ENCODE data around the gene PHKB. TPM values are rescaled to one million over a fixed set of nuclear protein-coding genes. Genes with fewer than 3 reads are reported as not detected.

The PHKB gene
- total RNA-seq, 1 donor from 2014 or later = 14.6 TPM

- no peaks in the 10 kb centered on the region for H3K27me3 ChIP-seq
Observed at GRCh38 chr16:47499700-47500264, 38.7 kb downstream of the PHKB start.

DNA sequence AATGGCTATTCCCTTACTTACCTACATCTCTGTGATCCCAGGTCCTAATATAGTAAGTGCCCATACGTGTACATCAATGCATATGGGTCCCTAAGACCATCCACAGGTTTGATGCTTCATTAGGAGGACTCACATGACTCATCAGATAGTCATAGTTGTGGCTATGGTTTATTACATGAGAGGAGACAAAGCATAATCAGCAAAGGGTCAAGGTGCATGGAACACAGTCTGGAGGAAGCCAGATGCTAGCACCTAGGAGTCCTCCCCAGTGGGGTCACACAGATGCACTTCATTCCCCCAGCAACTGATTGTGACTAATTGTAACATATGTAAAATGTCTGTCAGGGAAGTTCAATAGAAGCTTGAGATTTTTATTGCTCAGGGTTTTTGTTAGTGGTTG is 42.8 kb downstream of the PHKB start:
- Histone ChIP-seq H3K27me3 (no peaks in the 10 kb centered on the region), H3K27ac (no peak overlapping the region), H3K9me3 (no peaks in the 10 kb centered on the region), H3K36me3 (peaks cover 44 to 54% of the 10 kb centered on the region in 2 donors), H3K4me1 (no peaks in the 10 kb centered on the region), H3K4me3 (no peak overlapping the region)
- TF ChIP-seq, protein P1, sequence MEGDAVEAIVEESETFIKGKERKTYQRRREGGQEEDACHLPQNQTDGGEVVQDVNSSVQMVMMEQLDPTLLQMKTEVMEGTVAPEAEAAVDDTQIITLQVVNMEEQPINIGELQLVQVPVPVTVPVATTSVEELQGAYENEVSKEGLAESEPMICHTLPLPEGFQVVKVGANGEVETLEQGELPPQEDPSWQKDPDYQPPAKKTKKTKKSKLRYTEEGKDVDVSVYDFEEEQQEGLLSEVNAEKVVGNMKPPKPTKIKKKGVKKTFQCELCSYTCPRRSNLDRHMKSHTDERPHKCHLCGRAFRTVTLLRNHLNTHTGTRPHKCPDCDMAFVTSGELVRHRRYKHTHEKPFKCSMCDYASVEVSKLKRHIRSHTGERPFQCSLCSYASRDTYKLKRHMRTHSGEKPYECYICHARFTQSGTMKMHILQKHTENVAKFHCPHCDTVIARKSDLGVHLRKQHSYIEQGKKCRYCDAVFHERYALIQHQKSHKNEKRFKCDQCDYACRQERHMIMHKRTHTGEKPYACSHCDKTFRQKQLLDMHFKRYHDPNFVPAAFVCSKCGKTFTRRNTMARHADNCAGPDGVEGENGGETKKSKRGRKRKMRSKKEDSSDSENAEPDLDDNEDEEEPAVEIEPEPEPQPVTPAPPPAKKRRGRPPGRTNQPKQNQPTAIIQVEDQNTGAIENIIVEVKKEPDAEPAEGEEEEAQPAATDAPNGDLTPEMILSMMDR (IDR thresholded peaks at IDR 0.05) = no peak
- DNase-seq (ENCODE audit: low spot score in 2 of 2) = no peak
- intact Hi-C loops (cut with DNase I) = no loop called here

More at GRCh38 chr16:47499700-47500264, 38.7 kb downstream of the PHKB start:
- no peaks in the 10 kb centered on the region for H3K4me1 ChIP-seq
- no peak overlapping the region for H3K27ac ChIP-seq
- no peaks in the 10 kb centered on the region for H3K9me3 ChIP-seq
- TF ChIP-seq, protein P1 (IDR thresholded peaks at IDR 0.05) = no peak
- DNase-seq (ENCODE audit: low spot score in 2 of 2) = no peak
- intact Hi-C loops (cut with DNase I) = no loop called here
- peaks cover 42 to 45% of the 10 kb centered on the region in 2 donors for H3K36me3 ChIP-seq
- H3K4me3 ChIP-seq = no peak overlapping the region

GRCh38 chr16:47504599-47504998 is 43.5 kb downstream of the PHKB start:
- no peaks in the 10 kb centered on the region for H3K27me3 ChIP-seq
- no peak for DNase-seq (ENCODE audit: low spot score in 2 of 2)
- peaks cover 43 to 49% of the 10 kb centered on the region in 2 donors for H3K36me3 ChIP-seq
- no peaks in the 10 kb centered on the region for H3K9me3 ChIP-seq
- no peak overlapping the region for H3K27ac ChIP-seq
- TF ChIP-seq, protein P1 (IDR thresholded peaks at IDR 0.05) = no peak
- no peak overlapping the region for H3K4me3 ChIP-seq
- intact Hi-C loops (cut with DNase I) = no loop called here
- no peaks in the 10 kb centered on the region for H3K4me1 ChIP-seq

- intact Hi-C loops (cut with DNase I) = no loop called here
- TF ChIP-seq, protein P1 (IDR thresholded peaks at IDR 0.05) = no peak
Observed at GRCh38 chr16:47506800-47507199, 45.7 kb downstream of the PHKB start.

DNA sequence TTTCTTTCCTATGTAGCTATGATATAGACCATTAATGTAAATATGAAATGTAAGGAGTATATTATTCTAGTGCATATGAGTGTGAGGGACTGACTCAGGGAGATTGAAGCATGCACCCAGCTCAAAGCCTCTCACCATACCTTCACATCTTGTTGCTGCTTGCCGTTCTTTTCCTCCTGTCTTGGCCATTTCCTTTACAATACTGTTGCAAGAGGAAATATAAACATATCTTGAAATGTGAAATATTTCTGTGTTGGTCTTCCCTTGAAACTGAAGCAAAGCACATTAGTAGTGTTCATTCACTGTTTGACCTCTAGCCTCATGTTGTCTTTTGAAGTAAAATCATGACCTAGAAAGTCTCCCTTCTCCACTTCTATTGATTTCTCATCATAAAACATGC is 46.6 kb downstream of the PHKB start:
- intact Hi-C loops (cut with DNase I) = no loop called here
- Histone ChIP-seq H3K4me3 (no peak overlapping the region), H3K9me3 (no peaks in the 10 kb centered on the region), H3K4me1 (no peaks in the 10 kb centered on the region), H3K27ac (no peak overlapping the region), H3K36me3 (peaks cover 34 to 53% of the 10 kb centered on the region in 2 donors), H3K27me3 (no peaks in the 10 kb centered on the region)
- no peak for DNase-seq (ENCODE audit: low spot score in 2 of 2)
- TF ChIP-seq, protein P1 (IDR thresholded peaks at IDR 0.05) = no peak

More at GRCh38 chr16:47506800-47507199, 45.7 kb downstream of the PHKB start:
- peaks cover 31 to 47% of the 10 kb centered on the region in 2 donors for H3K36me3 ChIP-seq
- H3K9me3 ChIP-seq = no peaks in the 10 kb centered on the region
- no peak for DNase-seq (ENCODE audit: low spot score in 2 of 2)
- no peak overlapping the region for H3K27ac ChIP-seq
- H3K4me3 ChIP-seq = no peak overlapping the region
- H3K27me3 ChIP-seq = no peaks in the 10 kb centered on the region
- no peaks in the 10 kb centered on the region for H3K4me1 ChIP-seq

DNA sequence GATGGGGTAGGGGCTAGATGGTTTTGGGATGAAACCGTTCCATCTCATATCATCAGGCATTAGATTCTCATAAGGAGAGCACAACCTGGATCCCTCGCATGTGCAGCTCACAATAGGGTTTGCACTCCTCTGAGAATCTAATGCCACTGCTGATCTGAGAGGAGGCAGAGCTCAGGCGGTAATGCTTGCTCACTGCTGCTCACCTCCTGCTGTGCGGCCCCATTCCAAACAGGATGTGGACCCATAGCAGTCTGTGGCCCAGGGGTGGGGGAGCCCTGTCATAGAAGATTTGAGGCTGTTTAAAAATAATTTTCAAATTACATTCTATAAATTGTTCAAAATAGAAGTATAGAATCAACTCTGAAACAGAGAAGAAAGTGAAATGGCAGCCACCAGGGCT is 50.8 kb downstream of the PHKB start:
- Histone ChIP-seq H3K36me3 (peaks cover 38 to 51% of the 10 kb centered on the region in 2 donors), H3K27ac (no peak overlapping the region), H3K27me3 (no peaks in the 10 kb centered on the region), H3K4me1 (no peaks in the 10 kb centered on the region), H3K9me3 (no peaks in the 10 kb centered on the region), H3K4me3 (no peak overlapping the region)
- intact Hi-C loops (cut with DNase I) = no loop called here
- TF ChIP-seq, protein P1 (IDR thresholded peaks at IDR 0.05) = no peak
- no peak for DNase-seq (ENCODE audit: low spot score in 2 of 2)

All from ascending aorta (tissue), 2 donors.